MM.1S (cell line): ENCODE results near the gene LMNA.

ENCODE experiments used
- DNase-seq: peaks from one replicate; pipeline ENCODE4 v3.0.0-alpha.2; 2015
- H2AFZ ChIP-seq: fragments of 300-600 bp; sonication (generic); 2 replicates; pipeline ENCODE4 v1.6.0; 2016; ENCODE audit warnings: antibody characterized with exemption, low read length
- H3F3A ChIP-seq: fragments of 300-600 bp; sonication (generic); 2 replicates; pipeline ENCODE4 v1.6.1; 2016; ENCODE audit warnings: mild to moderate bottlenecking, antibody characterized with exemption, low read length, moderate library complexity, mixed read lengths; ENCODE audit not compliant: insufficient read depth
- H3K27ac ChIP-seq: fragments of 300-600 bp; sonication (generic); 2 replicates; pipeline ENCODE4 v1.5.1; 2016; ENCODE audit warnings: mild to moderate bottlenecking, low read length
- H3K27me3 ChIP-seq: fragments of 300-600 bp; sonication (generic); replicated peaks from 2 replicates; pipeline ENCODE4 v1.6.0; 2016; ENCODE audit warnings: low read length; ENCODE audit not compliant: insufficient read depth
- H3K36me3 ChIP-seq: fragments of 300-600 bp; sonication (generic); replicated peaks from 2 replicates; pipeline ENCODE4 v1.6.1; 2016; ENCODE audit warnings: mild to moderate bottlenecking, low read length, mixed read lengths; ENCODE audit not compliant: insufficient read depth
- H3K4me1 ChIP-seq: fragments of 300-600 bp; sonication (generic); 2 replicates; pipeline ENCODE4 v1.6.1; 2016; ENCODE audit warnings: low read length, mixed read lengths
- H3K4me2 ChIP-seq: fragments of 300-600 bp; sonication (generic); 2 replicates; pipeline ENCODE4 v1.6.0; 2016; ENCODE audit warnings: low read depth, low read length
- H3K4me3 ChIP-seq: fragments of 300-600 bp; sonication (generic); 2 replicates; pipeline ENCODE4 v1.5.1; 2016; ENCODE audit warnings: low read length, mixed read lengths
- H3K79me2 ChIP-seq: fragments of 300-600 bp; sonication (generic); 2 replicates; pipeline ENCODE4 v1.6.1; 2016; ENCODE audit warnings: mixed run types, low read length, mixed read lengths
- H3K9ac ChIP-seq: fragments of 300-600 bp; sonication (generic); 2 replicates; pipeline ENCODE4 v1.6.1; 2016; ENCODE audit warnings: low read length, mixed read lengths
- H3K9me2 ChIP-seq: fragments of 300-600 bp; sonication (generic); replicated peaks from 2 replicates; pipeline ENCODE4 v1.6.1; 2016; ENCODE audit warnings: mild to moderate bottlenecking, low read length, mixed read lengths; ENCODE audit not compliant: insufficient read depth
- H3K9me3 ChIP-seq: fragments of 300-600 bp; sonication (generic); replicated peaks from 2 replicates; pipeline ENCODE4 v1.6.1; 2016; ENCODE audit warnings: mild to moderate bottlenecking, low read length, mixed read lengths; ENCODE audit not compliant: insufficient read depth
- H4K20me1 ChIP-seq: fragments of 300-600 bp; sonication (generic); 2 replicates; pipeline ENCODE4 v1.6.1; 2016; ENCODE audit warnings: mild to moderate bottlenecking, low read length, moderate library complexity, mixed read lengths; ENCODE audit not compliant: insufficient read depth
- EZH2 ChIP-seq: fragments of 300-600 bp; sonication (generic); optimal IDR thresholded peaks from 2 replicates; pipeline ENCODE3; 2017; ENCODE audit warnings: low read depth, mild to moderate bottlenecking, antibody characterized with exemption, low read length, mixed read lengths
- EZH2phosphoT487 ChIP-seq: fragments of 300-600 bp; sonication (generic); IDR thresholded peaks from 2 replicates; pipeline ENCODE4 v1.6.1; 2018; ENCODE audit warnings: antibody characterized with exemption, low read length
- TF ChIP-seq, protein P1 (sequence below): fragments of 300-600 bp; sonication (generic); IDR thresholded peaks from 2 replicates; pipeline ENCODE4 v1.5.1; 2016; ENCODE audit warnings: antibody characterized with exemption, low read length, mixed read lengths

Gene LMNA

DNA sequence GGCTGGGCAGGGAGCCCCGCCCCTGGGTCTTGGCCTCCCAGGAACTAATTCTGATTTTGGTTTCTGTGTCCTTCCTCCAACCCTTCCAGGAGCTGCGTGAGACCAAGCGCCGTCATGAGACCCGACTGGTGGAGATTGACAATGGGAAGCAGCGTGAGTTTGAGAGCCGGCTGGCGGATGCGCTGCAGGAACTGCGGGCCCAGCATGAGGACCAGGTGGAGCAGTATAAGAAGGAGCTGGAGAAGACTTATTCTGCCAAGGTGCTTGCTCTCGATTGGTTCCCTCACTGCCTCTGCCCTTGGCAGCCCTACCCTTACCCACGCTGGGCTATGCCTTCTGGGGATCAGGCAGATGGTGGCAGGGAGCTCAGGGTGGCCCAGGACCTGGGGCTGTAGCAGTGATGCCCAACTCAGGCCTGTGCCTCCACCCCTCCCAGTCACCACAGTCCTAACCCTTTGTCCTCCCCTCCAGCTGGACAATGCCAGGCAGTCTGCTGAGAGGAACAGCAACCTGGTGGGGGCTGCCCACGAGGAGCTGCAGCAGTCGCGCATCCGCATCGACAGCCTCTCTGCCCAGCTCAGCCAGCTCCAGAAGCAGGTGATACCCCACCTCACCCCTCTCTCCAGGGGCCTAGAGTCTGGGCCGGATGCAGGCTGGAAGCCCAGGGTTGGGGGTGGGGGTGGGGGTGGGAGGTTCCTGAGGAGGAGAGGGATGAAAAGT, 20.4 kb downstream of the LMNA start:
- no peak overlapping the region for H3K4me3 ChIP-seq
- no peak overlapping the region for H3K27ac ChIP-seq
- no peaks in the 10 kb centered on the region for H3K27me3 ChIP-seq
- H3K9ac ChIP-seq, result no peak overlapping the region
- H3K9me2 ChIP-seq, result no peaks in the 10 kb centered on the region
- no peak overlapping the region for H2AFZ ChIP-seq
- no peaks in the 10 kb centered on the region for H3F3A ChIP-seq
- DNase-seq, result no peak
- TF ChIP-seq EZH2, result no peak
- TF ChIP-seq, protein P1, sequence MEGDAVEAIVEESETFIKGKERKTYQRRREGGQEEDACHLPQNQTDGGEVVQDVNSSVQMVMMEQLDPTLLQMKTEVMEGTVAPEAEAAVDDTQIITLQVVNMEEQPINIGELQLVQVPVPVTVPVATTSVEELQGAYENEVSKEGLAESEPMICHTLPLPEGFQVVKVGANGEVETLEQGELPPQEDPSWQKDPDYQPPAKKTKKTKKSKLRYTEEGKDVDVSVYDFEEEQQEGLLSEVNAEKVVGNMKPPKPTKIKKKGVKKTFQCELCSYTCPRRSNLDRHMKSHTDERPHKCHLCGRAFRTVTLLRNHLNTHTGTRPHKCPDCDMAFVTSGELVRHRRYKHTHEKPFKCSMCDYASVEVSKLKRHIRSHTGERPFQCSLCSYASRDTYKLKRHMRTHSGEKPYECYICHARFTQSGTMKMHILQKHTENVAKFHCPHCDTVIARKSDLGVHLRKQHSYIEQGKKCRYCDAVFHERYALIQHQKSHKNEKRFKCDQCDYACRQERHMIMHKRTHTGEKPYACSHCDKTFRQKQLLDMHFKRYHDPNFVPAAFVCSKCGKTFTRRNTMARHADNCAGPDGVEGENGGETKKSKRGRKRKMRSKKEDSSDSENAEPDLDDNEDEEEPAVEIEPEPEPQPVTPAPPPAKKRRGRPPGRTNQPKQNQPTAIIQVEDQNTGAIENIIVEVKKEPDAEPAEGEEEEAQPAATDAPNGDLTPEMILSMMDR, result no peak
- no peak for TF ChIP-seq EZH2phosphoT487
- H3K4me1 ChIP-seq, result peaks cover 4% of the 10 kb centered on the region; the same call in 1 of the 2 replicates
- H4K20me1 ChIP-seq, result no peaks in the 10 kb centered on the region
- no peaks in the 10 kb centered on the region for H3K36me3 ChIP-seq
- H3K4me2 ChIP-seq, result no peak overlapping the region
- no peaks in the 10 kb centered on the region for H3K79me2 ChIP-seq
- no peaks in the 10 kb centered on the region for H3K9me3 ChIP-seq

DNA sequence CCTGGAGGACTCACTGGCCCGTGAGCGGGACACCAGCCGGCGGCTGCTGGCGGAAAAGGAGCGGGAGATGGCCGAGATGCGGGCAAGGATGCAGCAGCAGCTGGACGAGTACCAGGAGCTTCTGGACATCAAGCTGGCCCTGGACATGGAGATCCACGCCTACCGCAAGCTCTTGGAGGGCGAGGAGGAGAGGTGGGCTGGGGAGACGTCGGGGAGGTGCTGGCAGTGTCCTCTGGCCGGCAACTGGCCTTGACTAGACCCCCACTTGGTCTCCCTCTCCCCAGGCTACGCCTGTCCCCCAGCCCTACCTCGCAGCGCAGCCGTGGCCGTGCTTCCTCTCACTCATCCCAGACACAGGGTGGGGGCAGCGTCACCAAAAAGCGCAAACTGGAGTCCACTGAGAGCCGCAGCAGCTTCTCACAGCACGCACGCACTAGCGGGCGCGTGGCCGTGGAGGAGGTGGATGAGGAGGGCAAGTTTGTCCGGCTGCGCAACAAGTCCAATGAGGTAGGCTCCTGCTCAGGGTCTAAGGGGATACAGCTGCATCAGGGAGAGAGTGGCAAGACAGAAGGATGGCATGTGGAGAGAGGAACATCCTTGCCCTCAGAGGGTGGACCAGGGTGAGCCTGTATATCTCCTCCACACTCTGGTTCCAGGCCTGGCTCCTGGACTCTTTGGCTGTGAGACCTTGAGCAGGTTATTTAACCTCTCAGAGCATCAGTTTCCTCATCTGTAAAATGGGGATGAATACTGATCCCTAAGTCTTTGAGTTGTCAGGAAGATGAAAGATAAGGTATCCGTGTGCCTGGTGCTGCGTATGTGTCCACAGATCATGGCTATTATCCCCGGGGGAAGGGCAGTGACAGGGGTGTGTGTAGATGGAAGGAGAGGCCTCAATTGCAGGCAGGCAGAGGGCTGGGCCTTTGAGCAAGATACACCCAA, 21.7 kb downstream of the LMNA start:
- Histone ChIP-seq H3F3A (no peaks in the 10 kb centered on the region), H3K4me1 (no peaks in the 10 kb centered on the region), H3K4me3 (no peak overlapping the region), H2AFZ (no peak overlapping the region), H3K27ac (no peak overlapping the region), H3K4me2 (no peak overlapping the region), H3K9me3 (no peaks in the 10 kb centered on the region), H3K36me3 (no peaks in the 10 kb centered on the region), H3K27me3 (no peaks in the 10 kb centered on the region), H4K20me1 (no peaks in the 10 kb centered on the region), H3K9me2 (no peaks in the 10 kb centered on the region), H3K79me2 (no peaks in the 10 kb centered on the region), H3K9ac (no peak overlapping the region)
- no peak for DNase-seq
- TF ChIP-seq, protein P1, result no peak
- TF ChIP-seq EZH2 (no peak), EZH2phosphoT487 (no peak)

DNA sequence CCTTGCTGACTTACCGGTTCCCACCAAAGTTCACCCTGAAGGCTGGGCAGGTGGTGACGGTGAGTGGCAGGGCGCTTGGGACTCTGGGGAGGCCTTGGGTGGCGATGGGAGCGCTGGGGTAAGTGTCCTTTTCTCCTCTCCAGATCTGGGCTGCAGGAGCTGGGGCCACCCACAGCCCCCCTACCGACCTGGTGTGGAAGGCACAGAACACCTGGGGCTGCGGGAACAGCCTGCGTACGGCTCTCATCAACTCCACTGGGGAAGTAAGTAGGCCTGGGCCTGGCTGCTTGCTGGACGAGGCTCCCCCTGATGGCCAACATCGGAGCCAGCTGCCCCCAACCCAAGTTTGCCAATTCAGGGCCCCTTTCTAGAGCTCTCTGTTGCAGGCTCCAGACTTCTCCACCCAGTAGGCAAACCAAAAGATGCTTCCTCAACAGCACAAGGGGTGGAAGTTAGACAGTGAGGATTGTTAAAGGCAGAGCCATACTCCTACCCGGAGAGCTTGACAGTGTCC, 22.5 kb downstream of the LMNA start:
- no peaks in the 10 kb centered on the region for H3K36me3 ChIP-seq
- H3F3A ChIP-seq, result no peaks in the 10 kb centered on the region
- no peaks in the 10 kb centered on the region for H3K27me3 ChIP-seq
- H3K9me2 ChIP-seq, result no peaks in the 10 kb centered on the region
- H2AFZ ChIP-seq, result no peak overlapping the region
- H3K79me2 ChIP-seq, result no peaks in the 10 kb centered on the region
- H3K9me3 ChIP-seq, result no peaks in the 10 kb centered on the region
- H3K4me2 ChIP-seq, result no peak overlapping the region
- TF ChIP-seq EZH2phosphoT487 (no peak), EZH2 (no peak)
- TF ChIP-seq, protein P1, result no peak
- no peak overlapping the region for H3K27ac ChIP-seq
- no peaks in the 10 kb centered on the region for H4K20me1 ChIP-seq
- H3K4me3 ChIP-seq, result no peak overlapping the region
- H3K9ac ChIP-seq, result no peak overlapping the region
- DNase-seq, result no peak
- H3K4me1 ChIP-seq, result no peaks in the 10 kb centered on the region
